WTC11 (cell line): ENCODE measurements around the gene ELOVL6. TPM values are rescaled to one million over a fixed set of nuclear protein-coding genes. Genes with fewer than 3 reads are reported as not detected.

ENCODE experiments used
- ATAC-seq: fragments of 200-7000 bp; cut with Tn5 transposase; 2 replicates; pipeline ENCODE4 v1.10.0; 2021; ENCODE audit warnings: mild to moderate bottlenecking, moderate library complexity
- CTCF ChIA-PET: fragments of 300-600 bp; sonication (Branson Sonifier 250); formaldehyde crosslinking; loops from one replicate; lab custom pipeline; 2021; ENCODE audit warnings: antibody characterized with exemption; lab: Charles Lee
- POLR2A ChIA-PET: fragments of 350-600 bp; sonication (Branson Sonifier 250); formaldehyde crosslinking; loops from one replicate; lab custom pipeline; 2021; ENCODE audit warnings: antibody characterized with exemption; lab: Charles Lee
- DNase-seq: peaks from one replicate; pipeline ENCODE4 v3.0.0; 2021; ENCODE audit warnings: low spot score
- H3K27ac Mint-ChIP-seq: 2 replicates; pipeline ENCODE4 v1.8.0; 2021; ENCODE audit warnings: mixed read lengths
- H3K27me3 Mint-ChIP-seq: 2 replicates; pipeline ENCODE4 v1.8.0; 2021; ENCODE audit warnings: low read depth, mild to moderate bottlenecking, moderate library complexity, mixed read lengths
- H3K36me3 Mint-ChIP-seq: 2 replicates; pipeline ENCODE4 v1.8.0; 2021; ENCODE audit warnings: mixed read lengths
- H3K4me1 Mint-ChIP-seq: 2 replicates; pipeline ENCODE4 v1.8.0; 2022; ENCODE audit warnings: mixed read lengths
- H3K4me3 Mint-ChIP-seq: 2 replicates; pipeline ENCODE4 v1.8.0; 2021; ENCODE audit warnings: mild to moderate bottlenecking, moderate library complexity, mixed read lengths
- H3K9me3 Mint-ChIP-seq: 2 replicates; pipeline ENCODE4 v1.8.0; 2021; ENCODE audit warnings: mixed read lengths
- MXD4 ChIP-seq: fragments of 250-450 bp; sonication (Bioruptor Pico); IDR thresholded peaks from 2 replicates; pipeline ENCODE4 v1.8.0; 2021; ENCODE audit warnings: mild to moderate bottlenecking, moderate library complexity, borderline replicate concordance
- PRDM15 ChIP-seq: sonication (generic); formaldehyde crosslinking; IDR thresholded peaks from 2 replicates; pipeline ENCODE4 v1.8.0; 2022; ENCODE audit warnings: missing genetic modification reagents
- ZBTB21 ChIP-seq: sonication (generic); formaldehyde crosslinking; IDR thresholded peaks from 2 replicates; pipeline ENCODE4 v1.8.1; 2023; ENCODE audit warnings: mild to moderate bottlenecking, missing genetic modification reagents, borderline replicate concordance
- ZNF281 ChIP-seq: sonication (generic); formaldehyde crosslinking; IDR thresholded peaks from 2 replicates; pipeline ENCODE4 v1.8.0; 2023; ENCODE audit warnings: mild to moderate bottlenecking, missing genetic modification reagents
- ZNF317 ChIP-seq: sonication (generic); formaldehyde crosslinking; IDR thresholded peaks from 2 replicates; pipeline ENCODE4 v1.8.1; 2023; ENCODE audit warnings: low read depth, mild to moderate bottlenecking, moderate library complexity, missing genetic modification reagents, borderline replicate concordance
- ZNF512 ChIP-seq: sonication (generic); formaldehyde crosslinking; IDR thresholded peaks from 2 replicates; pipeline ENCODE4 v1.8.1; 2022; ENCODE audit warnings: missing genetic modification reagents, borderline replicate concordance
- ZNF532 ChIP-seq: fragments of 250-450 bp; sonication (Bioruptor Pico); IDR thresholded peaks from 2 replicates; pipeline ENCODE4 v1.9.0; 2021; ENCODE audit warnings: mild to moderate bottlenecking, borderline replicate concordance
- total RNA-seq: library from RNA; stranded (reverse); gene quantifications from 3 replicates; pipeline ENCODE4 v1.2.3, GENCODE V29; 2021
- TF ChIP-seq, protein P1 (sequence below): sonication (generic); formaldehyde crosslinking; conservative IDR thresholded peaks from 2 replicates; pipeline ENCODE4 v1.8.1; 2023; ENCODE audit warnings: mild to moderate bottlenecking, low read depth, missing genetic modification reagents, moderate library complexity

Gene ELOVL6
- total RNA-seq, 1 experiment from 2014 or later, result 87.4 TPM

- TF ChIP-seq, protein P1, sequence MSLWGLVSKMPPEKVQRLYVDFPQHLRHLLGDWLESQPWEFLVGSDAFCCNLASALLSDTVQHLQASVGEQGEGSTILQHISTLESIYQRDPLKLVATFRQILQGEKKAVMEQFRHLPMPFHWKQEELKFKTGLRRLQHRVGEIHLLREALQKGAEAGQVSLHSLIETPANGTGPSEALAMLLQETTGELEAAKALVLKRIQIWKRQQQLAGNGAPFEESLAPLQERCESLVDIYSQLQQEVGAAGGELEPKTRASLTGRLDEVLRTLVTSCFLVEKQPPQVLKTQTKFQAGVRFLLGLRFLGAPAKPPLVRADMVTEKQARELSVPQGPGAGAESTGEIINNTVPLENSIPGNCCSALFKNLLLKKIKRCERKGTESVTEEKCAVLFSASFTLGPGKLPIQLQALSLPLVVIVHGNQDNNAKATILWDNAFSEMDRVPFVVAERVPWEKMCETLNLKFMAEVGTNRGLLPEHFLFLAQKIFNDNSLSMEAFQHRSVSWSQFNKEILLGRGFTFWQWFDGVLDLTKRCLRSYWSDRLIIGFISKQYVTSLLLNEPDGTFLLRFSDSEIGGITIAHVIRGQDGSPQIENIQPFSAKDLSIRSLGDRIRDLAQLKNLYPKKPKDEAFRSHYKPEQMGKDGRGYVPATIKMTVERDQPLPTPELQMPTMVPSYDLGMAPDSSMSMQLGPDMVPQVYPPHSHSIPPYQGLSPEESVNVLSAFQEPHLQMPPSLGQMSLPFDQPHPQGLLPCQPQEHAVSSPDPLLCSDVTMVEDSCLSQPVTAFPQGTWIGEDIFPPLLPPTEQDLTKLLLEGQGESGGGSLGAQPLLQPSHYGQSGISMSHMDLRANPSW (CRISPR knock-in tag), result no peak
Observed at GRCh38 chr4:110165382-110166286, 32.8 kb downstream of the ELOVL6 start (continued).

DNA sequence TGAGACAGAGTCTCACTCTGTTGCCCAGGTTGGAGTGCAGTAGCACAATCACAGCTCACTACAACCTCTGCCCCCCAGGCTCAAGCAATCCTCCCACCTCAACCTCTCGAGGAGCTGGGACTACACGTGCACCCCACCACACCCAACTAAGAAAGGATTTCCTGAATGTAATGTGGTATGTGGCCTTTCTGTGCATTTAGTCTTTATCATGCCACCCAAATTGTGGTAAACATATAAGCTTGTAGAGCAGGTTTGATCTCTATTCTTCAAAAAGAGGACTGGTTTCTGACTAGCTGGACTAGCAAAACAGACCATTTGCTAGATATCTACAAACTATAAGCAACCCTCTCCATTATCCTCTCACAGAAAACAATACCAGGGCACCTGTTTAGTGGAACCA is 33.6 kb downstream of the ELOVL6 start:
- H3K4me1 Mint-ChIP-seq, result peaks cover 17% of the 10 kb centered on the region
- DNase-seq, result no peak
- POLR2A ChIA-PET, result no interaction called here
- H3K27ac Mint-ChIP-seq, result peak overlapping the region; percentile 95
- no peaks in the 10 kb centered on the region for H3K9me3 Mint-ChIP-seq
- H3K4me3 Mint-ChIP-seq, result no peak overlapping the region
- CTCF ChIA-PET, result interaction anchor here (1.1 kb wide), 1 partner anchor 114 kb away, joined by 3 read pairs; no protein-coding TSS in a partner anchor
- no peaks in the 10 kb centered on the region for H3K27me3 Mint-ChIP-seq
- TF ChIP-seq ZNF512 (CRISPR knock-in tag), result no peak
- no peak for TF ChIP-seq ZNF281 (CRISPR knock-in tag)
- TF ChIP-seq ZNF317 (CRISPR knock-in tag), result no peak
- TF ChIP-seq ZBTB21, result no peak
- TF ChIP-seq MXD4 (CRISPR knock-in tag), result no peak
- no peak for TF ChIP-seq PRDM15 (CRISPR knock-in tag)
- TF ChIP-seq ZNF532 (CRISPR knock-in tag), result no peak
- TF ChIP-seq, all 79 proteins: peak for 0
- H3K36me3 Mint-ChIP-seq, result peaks cover 11% of the 10 kb centered on the region; the same call in 1 of the 2 replicates
- no peak for ATAC-seq
